ENCODE data around the gene GPR143.
A peak's percentile ranks its signal among the peaks of the same experiment; 100 is the strongest.
"Not testable (repeated sequence)": the region's sequence is repeated elsewhere in the genome, so short reads cannot be mapped to it uniquely, and the experiment has no call there.

GPR143 gene

GRCh38 chrX:9768321-9768839 is 2.7 kb upstream of the GPR143 start:
- H3K27ac ChIP-seq (ENCODE audit: low read depth, low read length); H3K4me1 ChIP-seq (ENCODE audit: control insufficient read depth, insufficient read depth, low read length, unreplicated experiment); H3K79me2 ChIP-seq (ENCODE audit: control insufficient read depth, insufficient read depth, low read length, unreplicated experiment); H3K36me3 ChIP-seq (ENCODE audit: insufficient read depth, low read length); H2AFZ ChIP-seq (ENCODE audit: low read length, unreplicated experiment); H3K4me3 ChIP-seq (ENCODE audit: low read depth, low read length): not testable (repeated sequence)
- H3K27me3 ChIP-seq (ENCODE audit: insufficient read depth, low read length) = peaks cover 44% of the 10 kb centered on the region

DNA sequence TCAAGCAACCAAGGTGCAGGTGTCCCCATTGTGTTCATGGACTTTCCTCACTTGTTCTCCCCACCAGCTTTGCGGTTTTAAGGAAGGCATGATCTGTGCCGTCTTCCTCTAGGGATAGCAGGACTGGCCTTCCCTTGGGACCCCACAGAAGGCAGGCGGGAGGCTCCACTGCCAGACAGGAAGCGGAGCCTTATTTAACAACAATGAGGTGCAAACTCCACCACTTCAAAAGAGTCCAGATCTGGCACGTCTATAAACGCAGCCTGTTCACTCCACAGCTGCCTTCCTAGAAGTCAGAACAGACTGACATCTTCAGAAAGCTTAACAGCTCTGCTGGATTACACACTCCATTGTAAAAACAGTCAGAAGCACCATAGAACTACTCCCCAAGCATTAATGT is 1.7 kb upstream of the GPR143 start:
- no peaks in the 10 kb centered on the region for H3K79me2 ChIP-seq (ENCODE audit: control insufficient read depth, insufficient read depth, low read length, unreplicated experiment)
- no peak overlapping the region for H2AFZ ChIP-seq (ENCODE audit: low read length, unreplicated experiment)
- no peaks in the 10 kb centered on the region for H3K36me3 ChIP-seq (ENCODE audit: insufficient read depth, low read length)
- H3K4me3 ChIP-seq (ENCODE audit: low read depth, low read length) = no peak overlapping the region
- peaks cover 52% of the 10 kb centered on the region for H3K27me3 ChIP-seq (ENCODE audit: insufficient read depth, low read length)
- H3K27ac ChIP-seq (ENCODE audit: low read depth, low read length) = no peak overlapping the region
- H3K4me1 ChIP-seq (ENCODE audit: control insufficient read depth, insufficient read depth, low read length, unreplicated experiment) = no peaks in the 10 kb centered on the region

DNA sequence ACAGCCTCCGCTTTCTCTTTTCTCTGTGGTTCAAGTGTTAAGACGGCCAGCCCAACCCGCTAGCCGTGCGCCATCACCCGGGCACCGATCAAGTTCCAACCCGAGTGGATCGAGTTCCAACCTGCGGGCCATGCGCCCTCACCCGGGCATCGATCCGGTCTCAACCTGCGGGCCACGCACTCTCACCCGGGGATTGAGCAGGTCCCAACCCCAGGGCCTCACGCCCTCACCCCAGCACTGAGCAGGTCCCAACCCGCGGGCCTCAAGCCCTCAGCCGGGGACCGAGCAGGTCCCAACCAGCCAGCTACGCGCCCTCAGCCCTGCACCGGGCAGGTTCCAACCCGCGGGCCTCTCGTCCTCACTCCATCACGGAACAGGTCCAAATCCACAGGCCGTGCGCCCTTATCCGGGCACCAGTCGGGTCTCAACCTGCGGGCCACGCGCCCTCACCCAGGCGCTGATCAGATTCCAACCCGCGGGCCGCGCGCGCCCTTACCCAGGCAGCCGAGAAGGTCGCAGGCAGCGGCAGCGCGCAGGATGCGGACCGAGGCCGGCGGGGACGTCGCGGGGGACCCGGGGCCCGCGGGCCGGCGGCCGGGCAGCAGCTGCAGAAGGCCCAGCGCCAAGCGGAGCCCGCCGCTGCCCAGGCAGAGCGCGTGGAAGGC is 443 bp downstream of the GPR143 start:
- H3K36me3 ChIP-seq (ENCODE audit: insufficient read depth, low read length) = no peaks in the 10 kb centered on the region
- H3K4me3 ChIP-seq (ENCODE audit: low read depth, low read length) = no peak overlapping the region
- H3K27me3 ChIP-seq (ENCODE audit: insufficient read depth, low read length) = peaks cover 49% of the 10 kb centered on the region
- H3K27ac ChIP-seq (ENCODE audit: low read depth, low read length) = no peak overlapping the region
- no peaks in the 10 kb centered on the region for H3K79me2 ChIP-seq (ENCODE audit: control insufficient read depth, insufficient read depth, low read length, unreplicated experiment)
- no peaks in the 10 kb centered on the region for H3K4me1 ChIP-seq (ENCODE audit: control insufficient read depth, insufficient read depth, low read length, unreplicated experiment)
- no peak overlapping the region for H2AFZ ChIP-seq (ENCODE audit: low read length, unreplicated experiment)

DNA sequence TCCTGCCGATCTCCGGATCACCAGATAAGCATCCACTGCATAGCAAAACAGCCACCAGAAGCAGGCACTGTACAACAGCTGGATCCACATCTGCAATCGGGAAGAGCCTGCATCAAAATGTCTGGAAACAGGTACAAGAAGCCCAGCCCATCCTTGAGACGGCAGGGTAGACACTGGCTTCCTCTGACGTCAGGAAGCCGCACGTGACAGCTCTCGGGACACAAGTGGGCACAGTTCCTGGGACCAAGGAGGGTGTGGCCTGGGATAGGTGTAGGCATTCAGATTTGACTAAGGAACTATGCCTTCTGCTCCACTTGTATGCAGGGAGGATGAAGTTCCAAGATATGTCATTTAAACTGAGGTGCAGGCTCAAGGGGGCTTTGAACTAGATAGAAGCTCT is 6.3 kb downstream of the GPR143 start:
- Histone ChIP-seq H3K4me1 (ENCODE audit: control insufficient read depth, insufficient read depth, low read length, unreplicated experiment) (no peaks in the 10 kb centered on the region), H2AFZ (ENCODE audit: low read length, unreplicated experiment) (no peak overlapping the region), H3K4me3 (ENCODE audit: low read depth, low read length) (no peak overlapping the region), H3K27me3 (ENCODE audit: insufficient read depth, low read length) (peaks cover 29% of the 10 kb centered on the region; the same call in 1 of the 2 replicates), H3K79me2 (ENCODE audit: control insufficient read depth, insufficient read depth, low read length, unreplicated experiment) (no peaks in the 10 kb centered on the region), H3K36me3 (ENCODE audit: insufficient read depth, low read length) (no peaks in the 10 kb centered on the region), H3K27ac (ENCODE audit: low read depth, low read length) (no peak overlapping the region)

DNA sequence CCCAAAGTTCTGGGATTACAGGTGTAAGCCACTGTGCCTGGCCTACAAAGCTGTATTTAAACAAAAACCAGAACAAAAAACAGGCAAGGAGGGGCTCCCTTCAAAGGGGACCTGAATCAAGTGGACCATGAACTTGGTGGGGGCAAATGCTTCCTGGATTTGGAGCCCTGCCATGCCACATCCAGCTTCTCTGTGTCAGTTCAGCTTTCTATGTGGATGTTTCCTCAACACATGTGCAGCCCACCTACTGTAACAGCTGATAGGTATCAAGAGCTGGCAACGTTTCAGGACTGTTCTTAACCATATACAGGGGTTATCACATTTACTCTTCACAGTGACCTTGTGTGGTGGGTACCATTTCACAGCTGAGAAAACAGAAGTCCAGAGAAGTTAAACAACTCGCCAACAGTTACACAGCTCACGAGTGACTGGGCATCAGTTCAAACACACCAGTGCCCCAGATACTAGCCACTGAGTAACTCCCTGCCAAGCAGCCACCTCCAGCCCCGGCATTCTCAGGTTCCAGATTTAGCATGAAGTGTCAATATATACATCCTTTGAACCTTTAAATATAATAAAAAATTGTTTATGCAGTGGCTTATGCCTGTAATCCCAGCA is 7.5 kb downstream of the GPR143 start:
- Histone ChIP-seq H3K4me3 (ENCODE audit: low read depth, low read length) (no peak overlapping the region), H3K27me3 (ENCODE audit: insufficient read depth, low read length) (peaks cover 25% of the 10 kb centered on the region; the same call in 1 of the 2 replicates), H3K79me2 (ENCODE audit: control insufficient read depth, insufficient read depth, low read length, unreplicated experiment) (no peaks in the 10 kb centered on the region), H2AFZ (ENCODE audit: low read length, unreplicated experiment) (no peak overlapping the region), H3K27ac (ENCODE audit: low read depth, low read length) (no peak overlapping the region), H3K36me3 (ENCODE audit: insufficient read depth, low read length) (no peaks in the 10 kb centered on the region), H3K4me1 (ENCODE audit: control insufficient read depth, insufficient read depth, low read length, unreplicated experiment) (no peaks in the 10 kb centered on the region)

DNA sequence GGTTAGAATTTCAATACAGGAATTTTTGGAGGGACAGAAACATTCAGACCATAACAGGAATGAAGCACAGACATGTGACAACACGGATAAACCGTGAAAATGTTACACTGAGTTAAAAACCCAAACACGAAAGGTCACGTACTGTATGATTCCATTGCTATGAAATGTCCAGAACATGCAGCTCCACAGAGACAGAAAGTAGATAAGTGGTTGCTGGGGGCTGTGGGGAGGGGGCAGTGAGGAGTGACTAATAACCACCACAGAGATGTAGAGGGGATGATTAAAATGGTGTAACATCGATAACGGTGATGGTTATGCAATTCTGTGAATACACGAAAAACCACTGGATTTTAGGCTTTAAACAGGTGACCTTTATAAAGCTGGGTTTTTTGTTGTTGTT is 8.3 kb downstream of the GPR143 start:
- no peak overlapping the region for H3K27ac ChIP-seq (ENCODE audit: low read depth, low read length)
- no peak overlapping the region for H2AFZ ChIP-seq (ENCODE audit: low read length, unreplicated experiment)
- no peaks in the 10 kb centered on the region for H3K79me2 ChIP-seq (ENCODE audit: control insufficient read depth, insufficient read depth, low read length, unreplicated experiment)
- no peak overlapping the region for H3K4me3 ChIP-seq (ENCODE audit: low read depth, low read length)
- H3K36me3 ChIP-seq (ENCODE audit: insufficient read depth, low read length) = no peaks in the 10 kb centered on the region
- H3K4me1 ChIP-seq (ENCODE audit: control insufficient read depth, insufficient read depth, low read length, unreplicated experiment) = no peaks in the 10 kb centered on the region
- peaks cover 18% of the 10 kb centered on the region; the same call in 1 of the 2 replicates for H3K27me3 ChIP-seq (ENCODE audit: insufficient read depth, low read length)

DNA sequence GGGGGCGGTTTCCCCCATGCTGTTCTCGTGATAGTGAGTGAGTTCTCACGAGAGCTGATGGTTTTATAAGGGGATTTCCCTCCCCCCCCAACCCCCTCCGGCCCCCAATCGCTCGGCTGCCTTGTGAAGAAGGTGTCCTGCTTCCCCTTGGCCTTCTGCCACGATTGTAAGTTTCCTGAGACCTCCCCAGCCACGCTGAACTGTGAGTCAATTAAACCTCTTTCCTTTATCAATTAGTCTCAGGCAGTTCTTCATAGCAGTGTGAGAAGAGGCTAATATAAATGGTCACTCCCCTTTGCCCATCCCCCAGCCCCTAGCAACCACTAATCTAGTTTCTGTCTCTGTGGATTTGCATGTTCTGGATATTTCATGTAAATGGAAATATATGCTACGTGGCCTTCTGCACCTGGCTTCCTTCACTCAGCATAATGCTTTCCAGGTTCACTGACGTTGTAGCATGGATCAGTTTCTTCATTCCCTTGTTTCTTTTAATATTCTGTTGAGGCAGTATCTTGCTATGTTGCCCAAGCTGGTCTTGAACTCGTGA is 16.4 kb downstream of the GPR143 start:
- Histone ChIP-seq H3K79me2 (ENCODE audit: control insufficient read depth, insufficient read depth, low read length, unreplicated experiment) (no peaks in the 10 kb centered on the region), H3K4me3 (ENCODE audit: low read depth, low read length) (no peak overlapping the region), H3K27me3 (ENCODE audit: insufficient read depth, low read length) (peaks cover 5% of the 10 kb centered on the region; the same call in 1 of the 2 replicates), H3K4me1 (ENCODE audit: control insufficient read depth, insufficient read depth, low read length, unreplicated experiment) (peaks cover 16% of the 10 kb centered on the region), H2AFZ (ENCODE audit: low read length, unreplicated experiment) (no peak overlapping the region), H3K27ac (ENCODE audit: low read depth, low read length) (no peak overlapping the region), H3K36me3 (ENCODE audit: insufficient read depth, low read length) (no peaks in the 10 kb centered on the region)

- H3K27ac ChIP-seq (ENCODE audit: low read depth, low read length) = no peak overlapping the region
- no peak overlapping the region for H3K4me3 ChIP-seq (ENCODE audit: low read depth, low read length)
- H3K27me3 ChIP-seq (ENCODE audit: insufficient read depth, low read length) = no peaks in the 10 kb centered on the region
- no peaks in the 10 kb centered on the region for H3K79me2 ChIP-seq (ENCODE audit: control insufficient read depth, insufficient read depth, low read length, unreplicated experiment)
- H2AFZ ChIP-seq (ENCODE audit: low read length, unreplicated experiment) = no peak overlapping the region
- H3K36me3 ChIP-seq (ENCODE audit: insufficient read depth, low read length) = no peaks in the 10 kb centered on the region
- peaks cover 16% of the 10 kb centered on the region for H3K4me1 ChIP-seq (ENCODE audit: control insufficient read depth, insufficient read depth, low read length, unreplicated experiment)
These were observed 18.0 kb downstream of the GPR143 start for GRCh38 chrX:9747644-9748043.

GRCh38 chrX:9746148-9746888 is 19.3 kb downstream of the GPR143 start:
- Histone ChIP-seq H3K27ac (ENCODE audit: low read depth, low read length) (peak overlapping the region; percentile 72), H3K4me1 (ENCODE audit: control insufficient read depth, insufficient read depth, low read length, unreplicated experiment) (peaks cover 16% of the 10 kb centered on the region), H2AFZ (ENCODE audit: low read length, unreplicated experiment) (peak overlapping the region; percentile 56), H3K36me3 (ENCODE audit: insufficient read depth, low read length) (no peaks in the 10 kb centered on the region), H3K4me3 (ENCODE audit: low read depth, low read length) (no peak overlapping the region), H3K79me2 (ENCODE audit: control insufficient read depth, insufficient read depth, low read length, unreplicated experiment) (no peaks in the 10 kb centered on the region), H3K27me3 (ENCODE audit: insufficient read depth, low read length) (no peaks in the 10 kb centered on the region)

DNA sequence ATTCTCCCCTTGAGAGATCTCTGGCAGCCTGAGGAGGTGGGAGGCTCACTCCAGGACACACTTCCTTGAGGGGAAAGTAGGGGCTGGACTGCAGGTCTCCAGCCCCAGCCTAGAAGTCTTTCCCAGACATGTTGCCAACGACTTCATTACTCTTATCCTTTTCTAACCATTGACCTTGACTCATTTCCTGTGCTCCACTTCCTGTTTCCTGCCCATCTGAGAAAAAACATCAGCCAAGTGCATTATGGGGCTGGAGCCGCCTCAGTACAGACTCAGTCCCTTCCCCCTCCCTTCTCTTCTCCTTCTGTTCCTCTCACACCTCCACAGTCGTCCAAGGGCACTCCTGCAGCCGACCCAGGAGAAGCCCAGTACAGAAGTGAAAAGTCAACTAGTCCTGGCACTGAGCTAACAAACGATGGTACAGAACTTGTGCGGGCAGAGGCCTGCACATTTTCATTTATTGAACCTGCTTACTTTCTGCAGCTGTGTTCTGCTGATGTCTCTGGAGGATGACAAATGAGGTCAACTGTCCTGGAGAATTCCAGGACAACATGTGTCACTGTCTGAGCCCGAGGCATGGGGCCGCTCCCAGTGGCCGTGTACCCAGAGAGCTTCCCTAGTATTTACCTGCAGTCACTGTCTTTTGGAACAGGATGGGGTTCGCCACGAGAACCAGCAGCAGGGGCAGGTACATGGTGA is 20.1 kb downstream of the GPR143 start:
- Histone ChIP-seq H3K36me3 (ENCODE audit: insufficient read depth, low read length) (no peaks in the 10 kb centered on the region), H3K4me3 (ENCODE audit: low read depth, low read length) (no peak overlapping the region), H3K27me3 (ENCODE audit: insufficient read depth, low read length) (no peaks in the 10 kb centered on the region), H3K79me2 (ENCODE audit: control insufficient read depth, insufficient read depth, low read length, unreplicated experiment) (no peaks in the 10 kb centered on the region), H3K27ac (ENCODE audit: low read depth, low read length) (peak overlapping the region; percentile 72), H2AFZ (ENCODE audit: low read length, unreplicated experiment) (no peak overlapping the region), H3K4me1 (ENCODE audit: control insufficient read depth, insufficient read depth, low read length, unreplicated experiment) (peaks cover 16% of the 10 kb centered on the region)

Data from ACC112 (cell line).